Osteoblast (primary cell): ENCODE results near the gene TMEM272. TPM values are rescaled to one million over a fixed set of nuclear protein-coding genes. Genes with fewer than 3 reads are reported as not detected.

Experiments used
- DNase-seq: peaks from one replicate; pipeline ENCODE4 v3.0.0; 2011; ENCODE audit warnings: low spot score, mixed read lengths; ENCODE audit not compliant: insufficient read length; ENCODE audit errors: missing footprints
- H2AFZ ChIP-seq: 2 replicates; pipeline ENCODE4 v1.6.0; 2011; ENCODE audit warnings: mild to moderate bottlenecking, low read length
- H3K27ac ChIP-seq: 2 replicates; pipeline ENCODE4 v1.5.1; 2011; ENCODE audit warnings: mild to moderate bottlenecking, low read depth, low read length, moderate library complexity
- H3K27me3 ChIP-seq: 2 replicates; pipeline ENCODE4 v1.6.0; 2012; ENCODE audit warnings: mild to moderate bottlenecking, control low read depth, inconsistent platforms, low read length, moderate library complexity; ENCODE audit not compliant: insufficient read depth
- H3K36me3 ChIP-seq: 2 replicates; pipeline ENCODE4 v1.5.1; 2011; ENCODE audit warnings: mild to moderate bottlenecking, low read length, control low read depth, moderate library complexity; ENCODE audit not compliant: insufficient read depth
- H3K4me1 ChIP-seq: 2 replicates; pipeline ENCODE4 v1.5.1; 2011; ENCODE audit warnings: mild to moderate bottlenecking, low read length, control low read depth, moderate library complexity; ENCODE audit not compliant: insufficient read depth
- H3K4me2 ChIP-seq: 2 replicates; pipeline ENCODE4 v1.6.0; 2011; ENCODE audit warnings: mild to moderate bottlenecking, low read length; ENCODE audit not compliant: insufficient read depth
- H3K4me3 ChIP-seq: fragments of 200-600 bp; sonication (generic); 3 replicates; pipeline ENCODE4 v1.5.1; 2012; ENCODE audit warnings: mild to moderate bottlenecking, low read length, inconsistent platforms; ENCODE audit not compliant: insufficient read depth
- H3K79me2 ChIP-seq: 2 replicates; pipeline ENCODE4 v1.6.0; 2012; ENCODE audit warnings: mild to moderate bottlenecking, low read length, control low read depth, inconsistent platforms; ENCODE audit not compliant: insufficient read depth
- H3K9me3 ChIP-seq: 2 replicates; pipeline ENCODE4 v1.5.1; 2011; ENCODE audit warnings: low read depth, low read length, control low read depth
- H4K20me1 ChIP-seq: 2 replicates; pipeline ENCODE4 v1.6.0; 2012; ENCODE audit warnings: mild to moderate bottlenecking, low read length, control low read depth; ENCODE audit not compliant: insufficient read depth
- CTCF ChIP-seq: IDR thresholded peaks from 2 replicates; pipeline ENCODE4 v1.5.1; 2011; ENCODE audit warnings: mild to moderate bottlenecking, low read depth, low read length, moderate library complexity; ENCODE audit errors: extremely low read depth
- total RNA-seq: library from RNA; depleted of rRNA; stranded (reverse); fragments of >200 nt; gene quantifications from 2 replicates; pipeline ENCODE4 v1.2.3, GENCODE V29; 2012

Gene TMEM272
- total RNA-seq, 1 donor = not detected

- H3K27ac ChIP-seq = no peak overlapping the region
- no peaks in the 10 kb centered on the region for H3K36me3 ChIP-seq
These were observed 11.0 kb downstream of the TMEM272 start for GRCh38 chr13:51833980-51834379.

GRCh38 chr13:51832471-51833152 lies 12.4 kb downstream of the TMEM272 start:
- H3K27me3 ChIP-seq = peaks cover 35% of the 10 kb centered on the region
- H4K20me1 ChIP-seq = no peaks in the 10 kb centered on the region
- H3K9me3 ChIP-seq = no peaks in the 10 kb centered on the region
- H3K27ac ChIP-seq = no peak overlapping the region
- DNase-seq = peak; percentile 86
- no peaks in the 10 kb centered on the region for H3K4me1 ChIP-seq
- H3K36me3 ChIP-seq = no peaks in the 10 kb centered on the region
- no peaks in the 10 kb centered on the region for H3K79me2 ChIP-seq
- H3K4me2 ChIP-seq = no peak overlapping the region
- TF ChIP-seq CTCF = peak; percentile 60
- H3K4me3 ChIP-seq = no peak overlapping the region
- H2AFZ ChIP-seq = no peak overlapping the region

More at GRCh38 chr13:51833980-51834379, 11.0 kb downstream of the TMEM272 start:
- no peak for DNase-seq
- Histone ChIP-seq H3K4me3 (no peak overlapping the region), H3K9me3 (no peaks in the 10 kb centered on the region), H3K79me2 (no peaks in the 10 kb centered on the region), H3K4me1 (peaks cover 11% of the 10 kb centered on the region), H4K20me1 (no peaks in the 10 kb centered on the region), H2AFZ (no peak overlapping the region), H3K27me3 (peaks cover 24% of the 10 kb centered on the region), H3K4me2 (no peak overlapping the region)
- no peak for TF ChIP-seq CTCF

- no peak for TF ChIP-seq CTCF
- peaks cover 46% of the 10 kb centered on the region for H3K27me3 ChIP-seq
These were observed 13.5 kb downstream of the TMEM272 start for GRCh38 chr13:51831519-51831918.

GRCh38 chr13:51829568-51829899 lies 15.4 kb downstream of the TMEM272 start:
- H3K9me3 ChIP-seq = no peaks in the 10 kb centered on the region
- peaks cover 49% of the 10 kb centered on the region for H3K27me3 ChIP-seq
- H3K4me2 ChIP-seq = no peak overlapping the region
- H3K4me3 ChIP-seq = no peak overlapping the region
- H2AFZ ChIP-seq = no peak overlapping the region
- no peak overlapping the region for H3K27ac ChIP-seq
- no peaks in the 10 kb centered on the region for H3K4me1 ChIP-seq
- no peak for DNase-seq
- no peak for TF ChIP-seq CTCF
- H4K20me1 ChIP-seq = no peaks in the 10 kb centered on the region
- H3K36me3 ChIP-seq = no peaks in the 10 kb centered on the region
- H3K79me2 ChIP-seq = no peaks in the 10 kb centered on the region

More at GRCh38 chr13:51831519-51831918, 13.5 kb downstream of the TMEM272 start:
- Histone ChIP-seq H3K4me1 (no peaks in the 10 kb centered on the region), H2AFZ (no peak overlapping the region), H3K4me3 (no peak overlapping the region), H3K79me2 (no peaks in the 10 kb centered on the region), H3K36me3 (no peaks in the 10 kb centered on the region), H3K4me2 (no peak overlapping the region), H4K20me1 (no peaks in the 10 kb centered on the region), H3K27ac (no peak overlapping the region), H3K9me3 (no peaks in the 10 kb centered on the region)
- no peak for DNase-seq
